PFSK-1 (cell line): ENCODE results near the gene KCNK1.

Experiments used
- FOXP2 ChIP-seq: optimal IDR thresholded peaks from 2 replicates; pipeline ENCODE3; 2011; ENCODE audit warnings: borderline replicate concordance, control low read depth, inconsistent platforms; ENCODE audit not compliant: insufficient read depth; ENCODE audit errors: extremely low read length, extremely low read depth
- POLR2AphosphoS5 ChIP-seq: IDR thresholded peaks from 2 replicates; pipeline ENCODE4 v1.6.1; 2012; ENCODE audit warnings: low read depth, mild to moderate bottlenecking, control low read depth, low read length, moderate library complexity
- REST ChIP-seq, 2 experiments: IDR thresholded peaks; 2 replicates each; pipeline versions ENCODE4 v1.6.1 to v1.8.0; 2011 to 2012; ENCODE audit warnings: low read depth in 2 of 2, low read length in 2 of 2, control low read depth in 1 of 2, inconsistent platforms in 1 of 2, mild to moderate bottlenecking in 1 of 2, moderate library complexity in 1 of 2; ENCODE audit not compliant: insufficient read depth in 1 of 2
- SIN3A ChIP-seq: IDR thresholded peaks from 2 replicates; pipeline ENCODE4 v1.6.1; 2012; ENCODE audit warnings: mild to moderate bottlenecking, low read length, moderate library complexity, borderline replicate concordance; ENCODE audit not compliant: insufficient read depth
- TAF1 ChIP-seq: IDR thresholded peaks from 2 replicates; pipeline ENCODE4 v1.6.1; 2012; ENCODE audit warnings: low read length, control low read depth, borderline replicate concordance; ENCODE audit not compliant: insufficient read depth

Gene KCNK1

GRCh38 chr1:233677690-233678354 is 63.9 kb downstream of the KCNK1 start:
- TF ChIP-seq FOXP2 (no peak), POLR2AphosphoS5 (no peak), SIN3A (no peak), TAF1 (no peak), REST (IDR thresholded peaks at IDR 0.05; ENCODE audit: insufficient read depth in 1 of 2, low read depth in 2 of 2, low read length in 2 of 2) (no peak)

- TF ChIP-seq REST (IDR thresholded peaks at IDR 0.05; ENCODE audit: insufficient read depth in 1 of 2, low read depth in 2 of 2, low read length in 2 of 2) (no peak), POLR2AphosphoS5 (no peak), SIN3A (no peak), TAF1 (no peak), FOXP2 (no peak)
These were observed 65.1 kb downstream of the KCNK1 start for GRCh38 chr1:233679030-233679429.

GRCh38 chr1:233679591-233680373 is 65.9 kb downstream of the KCNK1 start:
- no peak for TF ChIP-seq TAF1
- TF ChIP-seq FOXP2 = no peak
- no peak for TF ChIP-seq SIN3A
- no peak for TF ChIP-seq POLR2AphosphoS5
- no peak for TF ChIP-seq REST (IDR thresholded peaks at IDR 0.05; ENCODE audit: insufficient read depth in 1 of 2, low read depth in 2 of 2, low read length in 2 of 2)

GRCh38 chr1:233681285-233681684 is 67.4 kb downstream of the KCNK1 start:
- TF ChIP-seq TAF1 = no peak
- TF ChIP-seq REST (IDR thresholded peaks at IDR 0.05; ENCODE audit: insufficient read depth in 1 of 2, low read depth in 2 of 2, low read length in 2 of 2) = no peak
- TF ChIP-seq SIN3A = no peak
- no peak for TF ChIP-seq POLR2AphosphoS5
- no peak for TF ChIP-seq FOXP2
